ENCODE data around the gene DHRS2.

DNA sequence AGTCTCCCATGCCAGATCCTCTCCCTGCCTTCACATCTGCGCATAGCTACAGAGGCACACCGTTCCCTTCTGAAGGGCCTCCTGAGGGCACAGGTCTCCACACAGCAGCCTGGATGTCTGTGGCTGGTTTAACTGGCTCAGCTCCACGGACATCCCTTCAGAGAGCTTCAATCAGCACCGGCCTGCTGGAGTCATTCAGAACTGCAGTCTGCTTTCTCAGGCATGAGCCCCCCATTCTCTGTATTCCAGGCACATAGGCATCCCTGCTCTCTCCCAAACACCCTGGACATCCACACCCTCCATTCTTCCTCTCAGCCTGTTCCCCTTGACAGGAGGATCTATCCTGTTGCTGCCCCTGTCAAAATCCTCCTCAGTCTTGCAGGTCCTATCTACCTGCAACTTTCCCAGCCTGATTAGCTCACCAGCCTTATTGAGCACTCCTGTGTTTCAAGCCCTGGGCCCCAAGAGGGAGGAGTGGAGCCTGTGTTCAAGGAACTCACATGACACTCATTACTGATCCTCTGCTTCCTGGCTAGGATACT is 2.9 kb upstream of the DHRS2 start:
- TF ChIP-seq EZH2 (IDR thresholded peaks at IDR 0.05; ENCODE audit: borderline replicate concordance, low read depth, low read length, poor library complexity, severe bottlenecking) (no peak), CTCF (conservative IDR thresholded peaks at IDR 0.05; ENCODE audit: low read depth, low read length) (no peak)

Measured in A673 (cell line).